HEK293 (cell line): ENCODE data around the gene CREB3L1.
"Not testable (repeated sequence)": the region's sequence is repeated elsewhere in the genome, so short reads cannot be mapped to it uniquely, and the experiment has no call there.

Experiments
- CTCF ChIA-PET: fragments of 350-600 bp; formaldehyde crosslinking; extraction: SDS; loops from one replicate; lab custom pipeline; 2021; ENCODE audit warnings: antibody characterized with exemption; lab: Yijun Ruan, JAX
- POLR2A ChIA-PET: fragments of 300-600 bp; formaldehyde crosslinking; extraction: SDS; loops from one replicate; lab custom pipeline; 2020; ENCODE audit warnings: antibody characterized with exemption, inconsistent platforms; lab: Yijun Ruan, JAX
- H3K27ac ChIP-seq: fragments of 200-500 bp; sonication (Bioruptor generic); 2 replicates; pipeline ENCODE4 v1.5.1; 2014; ENCODE audit warnings: low read depth, low read length, control low read depth, inconsistent platforms; ENCODE audit errors: extremely low read depth
- H3K36me3 ChIP-seq, 2 experiments: fragments of 200-500 bp in 1 of 2; sonication (Bioruptor generic) in 1 of 2; 1 replicate in 1 of 2; 2 replicates in 1 of 2; pipeline ENCODE4 v1.5.1; 2014 to 2017; ENCODE audit warnings: inconsistent platforms in 2 of 2, low read length in 2 of 2; ENCODE audit not compliant: control insufficient read depth in 2 of 2, insufficient read depth in 1 of 2
- H3K4me1 ChIP-seq: fragments of 200-500 bp; sonication (Bioruptor generic); 2 replicates; pipeline ENCODE4 v1.5.1; 2014; ENCODE audit warnings: mild to moderate bottlenecking, low read length, inconsistent platforms; ENCODE audit not compliant: control insufficient read depth, insufficient read depth
- H3K4me3 ChIP-seq: 2 replicates; pipeline ENCODE4 v1.5.1; 2011; ENCODE audit warnings: low read depth, mild to moderate bottlenecking, control low read depth, low read length, moderate library complexity
- H3K9me3 ChIP-seq: fragments of 200-500 bp; sonication (Bioruptor generic); 2 replicates; pipeline ENCODE4 v1.5.1; 2014; ENCODE audit warnings: low read depth, low read length, inconsistent platforms; ENCODE audit not compliant: control insufficient read depth, insufficient read depth
- BCL11B ChIP-seq: fragments of 450-650 bp; formaldehyde crosslinking; IDR thresholded peaks from 2 replicates; pipeline ENCODE4 v1.5.1; 2016; ENCODE audit warnings: low read depth, missing biosample characterization, missing genetic modification characterization
- KLF7 ChIP-seq: fragments of 450-650 bp; formaldehyde crosslinking; IDR thresholded peaks from 2 replicates; pipeline ENCODE4 v1.5.1; 2016; ENCODE audit warnings: missing biosample characterization, missing genetic modification characterization, borderline replicate concordance
- SETDB1 ChIP-seq: IDR thresholded peaks from one replicate; pipeline ENCODE4 v1.6.1; 2017; ENCODE audit warnings: mild to moderate bottlenecking, low read length, moderate library complexity, mixed read lengths; ENCODE audit not compliant: insufficient read length
- TRIM28 ChIP-seq: IDR thresholded peaks from 2 replicates; pipeline ENCODE4 v1.6.1; 2011; ENCODE audit warnings: low read length, control low read depth, borderline replicate concordance
- WT1 ChIP-seq: fragments of 450-650 bp; formaldehyde crosslinking; IDR thresholded peaks from 2 replicates; pipeline ENCODE4 v1.5.1; 2016; ENCODE audit warnings: missing biosample characterization, missing genetic modification characterization
- ZBTB7A ChIP-seq: fragments of 450-650 bp; formaldehyde crosslinking; IDR thresholded peaks from 2 replicates; pipeline ENCODE4 v1.5.1; 2016; ENCODE audit warnings: low read depth, missing biosample characterization, missing genetic modification characterization
- ZNF132 ChIP-seq: fragments of 450-650 bp; formaldehyde crosslinking; IDR thresholded peaks from 2 replicates; pipeline ENCODE4 v1.5.1; 2017; ENCODE audit warnings: missing biosample characterization, missing genetic modification characterization, borderline replicate concordance
- ZNF133 ChIP-seq: fragments of 450-650 bp; formaldehyde crosslinking; IDR thresholded peaks from 2 replicates; pipeline ENCODE4 v1.5.1; 2016; ENCODE audit warnings: missing biosample characterization, missing genetic modification characterization
- ZNF23 ChIP-seq: fragments of 450-650 bp; formaldehyde crosslinking; IDR thresholded peaks from 2 replicates; pipeline ENCODE4 v1.5.1; 2016; ENCODE audit warnings: missing biosample characterization, missing genetic modification characterization, borderline replicate concordance
- ZNF350 ChIP-seq: fragments of 450-650 bp; formaldehyde crosslinking; IDR thresholded peaks from 2 replicates; pipeline ENCODE4 v1.5.0; 2017; ENCODE audit warnings: missing biosample characterization, mild to moderate bottlenecking, missing genetic modification characterization
- ZNF354C ChIP-seq: fragments of 450-650 bp; formaldehyde crosslinking; IDR thresholded peaks from 2 replicates; pipeline ENCODE4 v1.5.1; 2016; ENCODE audit warnings: missing biosample characterization, missing genetic modification characterization, low read depth, borderline replicate concordance
- ZNF37A ChIP-seq: fragments of 450-650 bp; IDR thresholded peaks from 2 replicates; pipeline ENCODE4 v1.5.1; 2018; ENCODE audit warnings: missing biosample characterization, missing genetic modification characterization
- ZNF426 ChIP-seq: fragments of 450-650 bp; formaldehyde crosslinking; IDR thresholded peaks from 2 replicates; pipeline ENCODE4 v1.5.1; 2017; ENCODE audit warnings: missing biosample characterization, missing genetic modification characterization, mild to moderate bottlenecking, inconsistent platforms, moderate library complexity
- ZNF530 ChIP-seq: fragments of 450-650 bp; formaldehyde crosslinking; IDR thresholded peaks from 2 replicates; pipeline ENCODE4 v1.5.1; 2016; ENCODE audit warnings: low read depth, missing biosample characterization, missing genetic modification characterization
- ZNF596 ChIP-seq: fragments of 450-650 bp; IDR thresholded peaks from 2 replicates; pipeline ENCODE4 v1.5.0; 2018; ENCODE audit warnings: missing biosample characterization, mild to moderate bottlenecking, missing genetic modification characterization, moderate library complexity
- ZNF623 ChIP-seq: fragments of 450-650 bp; formaldehyde crosslinking; IDR thresholded peaks from 2 replicates; pipeline ENCODE4 v1.5.1; 2016; ENCODE audit warnings: missing biosample characterization, missing genetic modification characterization
- ZNF791 ChIP-seq: fragments of 450-650 bp; formaldehyde crosslinking; IDR thresholded peaks from 2 replicates; pipeline ENCODE4 v1.5.1; 2016; ENCODE audit warnings: missing biosample characterization, missing genetic modification characterization
- ZSCAN30 ChIP-seq: fragments of 450-650 bp; IDR thresholded peaks from 2 replicates; pipeline ENCODE4 v1.5.1; 2018; ENCODE audit warnings: missing biosample characterization, mild to moderate bottlenecking, missing genetic modification characterization, moderate library complexity
- TF ChIP-seq, protein P1 (sequence below): fragments of 450-650 bp; formaldehyde crosslinking; IDR thresholded peaks from 2 replicates; pipeline ENCODE4; 2016; ENCODE audit warnings: missing biosample characterization, missing genetic modification characterization
- TF ChIP-seq, protein P2 (sequence below): fragments of 450-650 bp; formaldehyde crosslinking; IDR thresholded peaks from 2 replicates; pipeline ENCODE4 v1.5.1; 2016; ENCODE audit warnings: missing biosample characterization, missing genetic modification characterization
- TF ChIP-seq, protein P3 (sequence below): fragments of 450-650 bp; formaldehyde crosslinking; optimal IDR thresholded peaks from 2 replicates; pipeline ENCODE3; 2016; ENCODE audit warnings: missing biosample characterization, mild to moderate bottlenecking, missing genetic modification characterization
- TF ChIP-seq, protein P4 (sequence below): fragments of 450-650 bp; formaldehyde crosslinking; IDR thresholded peaks from 2 replicates; pipeline ENCODE4 v1.5.1; 2016; ENCODE audit warnings: missing biosample characterization, missing genetic modification characterization

CREB3L1 gene

DNA sequence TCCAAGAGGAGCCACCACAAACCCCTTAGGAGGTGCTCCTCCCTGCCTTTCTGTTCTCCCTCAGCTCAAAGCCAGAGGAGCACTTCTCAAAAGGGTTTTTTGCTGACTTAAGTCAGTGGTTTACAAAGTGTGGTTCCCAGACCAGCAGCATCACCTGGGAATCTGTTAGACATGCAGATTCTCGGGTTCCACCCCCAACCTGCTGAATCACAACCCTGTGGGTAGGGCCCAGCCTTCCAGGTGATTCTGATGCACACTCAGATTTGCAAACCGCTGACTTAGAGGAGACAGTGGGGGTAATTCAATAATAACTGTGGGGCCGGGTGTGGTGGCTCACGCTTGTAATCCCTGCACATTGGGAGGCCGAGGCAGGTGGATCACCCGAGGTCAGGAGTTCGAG lies 22.8 kb downstream of the CREB3L1 start (continued):
- TF ChIP-seq ZNF530 (tag by site-specific recombination) = no peak
- TF ChIP-seq ZNF791 = no peak
- TF ChIP-seq ZNF426 (tag by site-specific recombination) = no peak
- no peak for TF ChIP-seq SETDB1
- no peak for TF ChIP-seq ZNF133 (tag by site-specific recombination)
- TF ChIP-seq, protein P1, sequence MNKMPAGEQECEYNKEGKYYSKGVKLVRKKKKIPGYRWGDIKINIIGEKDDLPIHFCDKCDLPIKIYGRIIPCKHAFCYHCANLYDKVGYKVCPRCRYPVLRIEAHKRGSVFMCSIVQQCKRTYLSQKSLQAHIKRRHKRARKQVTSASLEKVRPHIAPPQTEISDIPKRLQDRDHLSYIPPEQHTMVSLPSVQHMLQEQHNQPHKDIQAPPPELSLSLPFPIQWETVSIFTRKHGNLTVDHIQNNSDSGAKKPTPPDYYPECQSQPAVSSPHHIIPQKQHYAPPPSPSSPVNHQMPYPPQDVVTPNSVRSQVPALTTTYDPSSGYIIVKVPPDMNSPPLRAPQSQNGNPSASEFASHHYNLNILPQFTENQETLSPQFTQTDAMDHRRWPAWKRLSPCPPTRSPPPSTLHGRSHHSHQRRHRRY (tag by site-specific recombination) = no peak

DNA sequence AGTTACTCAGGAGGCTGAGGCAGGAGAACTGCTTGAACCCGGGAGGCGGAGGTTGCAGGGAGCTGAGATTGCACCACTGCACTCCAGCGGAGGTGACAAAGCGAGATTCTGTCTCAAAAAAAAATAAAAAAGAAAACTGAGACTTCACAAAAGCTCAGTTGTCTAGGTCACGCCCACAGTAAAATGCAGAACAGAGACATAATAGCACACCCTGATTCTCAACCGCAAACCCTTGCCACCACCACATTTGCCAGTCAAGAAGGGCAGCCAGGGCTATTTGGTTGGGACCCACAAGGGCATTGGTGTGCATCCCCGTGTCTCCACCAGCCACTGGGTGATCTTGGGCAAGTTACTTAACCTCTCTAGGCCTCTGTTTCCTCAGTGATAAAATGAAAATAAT lies 25.4 kb downstream of the CREB3L1 start:
- TF ChIP-seq ZNF354C (tag by site-specific recombination) = no peak
- TF ChIP-seq WT1 (tag by site-specific recombination) = no peak
- no peak for TF ChIP-seq ZNF530 (tag by site-specific recombination)
- no peak for TF ChIP-seq BCL11B (tag by site-specific recombination)
- TF ChIP-seq, protein P2, sequence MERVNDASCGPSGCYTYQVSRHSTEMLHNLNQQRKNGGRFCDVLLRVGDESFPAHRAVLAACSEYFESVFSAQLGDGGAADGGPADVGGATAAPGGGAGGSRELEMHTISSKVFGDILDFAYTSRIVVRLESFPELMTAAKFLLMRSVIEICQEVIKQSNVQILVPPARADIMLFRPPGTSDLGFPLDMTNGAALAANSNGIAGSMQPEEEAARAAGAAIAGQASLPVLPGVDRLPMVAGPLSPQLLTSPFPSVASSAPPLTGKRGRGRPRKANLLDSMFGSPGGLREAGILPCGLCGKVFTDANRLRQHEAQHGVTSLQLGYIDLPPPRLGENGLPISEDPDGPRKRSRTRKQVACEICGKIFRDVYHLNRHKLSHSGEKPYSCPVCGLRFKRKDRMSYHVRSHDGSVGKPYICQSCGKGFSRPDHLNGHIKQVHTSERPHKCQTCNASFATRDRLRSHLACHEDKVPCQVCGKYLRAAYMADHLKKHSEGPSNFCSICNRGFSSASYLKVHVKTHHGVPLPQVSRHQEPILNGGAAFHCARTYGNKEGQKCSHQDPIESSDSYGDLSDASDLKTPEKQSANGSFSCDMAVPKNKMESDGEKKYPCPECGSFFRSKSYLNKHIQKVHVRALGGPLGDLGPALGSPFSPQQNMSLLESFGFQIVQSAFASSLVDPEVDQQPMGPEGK (tag by site-specific recombination) = no peak
- TF ChIP-seq ZNF23 (tag by site-specific recombination) = no peak
- no peak for TF ChIP-seq ZNF596 (tag by site-specific recombination)
- TF ChIP-seq ZSCAN30 (tag by site-specific recombination) = no peak
- no peak for TF ChIP-seq TRIM28
- no peak for TF ChIP-seq KLF7 (tag by site-specific recombination)
- no peak for TF ChIP-seq ZNF132 (tag by site-specific recombination)
- no peak for TF ChIP-seq ZNF350 (tag by site-specific recombination)
- ChIA-PET POLR2A (no interaction called here), CTCF (interaction anchor here (1.5 kb wide), 1 partner anchor 63 kb away, joined by 4 read pairs; no protein-coding TSS in a partner anchor)
- no peak overlapping the region for H3K27ac ChIP-seq
- no peaks in the 10 kb centered on the region for H3K9me3 ChIP-seq
- no peaks in the 10 kb centered on the region for H3K4me1 ChIP-seq
- H3K36me3 ChIP-seq = no peaks in the 10 kb centered on the region
- H3K4me3 ChIP-seq = no peak overlapping the region

DNA sequence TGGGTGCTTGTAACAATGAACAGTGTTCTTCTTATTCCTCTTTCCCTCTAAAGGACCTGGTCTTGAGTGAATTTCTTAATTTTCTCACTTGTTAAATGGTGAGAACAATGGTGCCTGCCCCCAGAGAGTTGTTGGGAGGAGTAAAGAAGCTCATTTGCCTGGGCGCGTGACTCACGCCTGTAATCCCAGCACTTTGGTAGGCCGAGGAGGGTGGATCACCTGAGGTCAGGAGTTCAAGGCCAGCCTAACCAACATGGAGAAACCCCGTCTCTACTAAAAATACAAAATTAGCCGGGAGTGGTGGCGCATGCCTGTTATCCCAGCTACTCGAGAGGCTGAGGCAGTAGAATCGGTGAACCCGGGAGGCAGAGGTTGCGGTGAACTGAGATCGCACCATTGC lies 26.6 kb downstream of the CREB3L1 start:
- H3K36me3 ChIP-seq, H3K4me3 ChIP-seq, POLR2A ChIA-PET, H3K27ac ChIP-seq, H3K4me1 ChIP-seq, H3K9me3 ChIP-seq: not testable (repeated sequence)
- CTCF ChIA-PET = interaction anchor here (0.5 to 1.8 kb wide), 6 partner anchors 9 to 65 kb away, joined by 3 to 10 read pairs (median 3); no protein-coding TSS in a partner anchor

DNA sequence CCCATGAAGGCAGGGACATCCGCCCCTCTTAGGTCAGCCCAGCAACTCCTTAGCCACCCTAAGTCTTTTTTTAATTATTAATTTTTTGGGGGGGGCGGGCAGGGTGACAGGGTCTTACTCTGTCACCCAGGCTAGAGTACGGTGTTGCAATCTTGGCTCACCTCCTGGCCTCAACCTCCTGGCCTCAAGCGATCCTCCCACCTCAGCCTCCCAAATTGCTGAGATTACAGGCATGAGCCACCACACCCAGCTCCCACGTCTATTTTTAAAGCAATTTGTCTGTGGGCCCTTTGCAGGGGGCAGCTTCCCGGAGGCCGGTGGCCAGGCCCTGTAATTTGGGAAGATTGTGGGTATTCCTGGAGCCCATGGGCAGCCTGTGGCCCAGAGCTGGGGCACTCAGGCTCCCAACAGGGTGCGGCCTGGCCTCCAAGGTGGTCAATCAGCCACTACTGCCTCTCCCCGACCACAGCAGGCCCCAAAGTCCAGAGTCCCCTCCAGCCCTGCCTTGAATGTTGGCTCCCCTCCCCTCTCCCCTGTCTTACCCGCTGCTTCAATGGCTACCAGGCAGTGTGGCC lies 27.2 kb downstream of the CREB3L1 start:
- ChIA-PET POLR2A (no interaction called here), CTCF (interaction anchor here (0.6 to 1.8 kb wide), 6 partner anchors 9 to 65 kb away, joined by 3 to 10 read pairs (median 3); no protein-coding TSS in a partner anchor)
- Histone ChIP-seq H3K4me3 (no peak overlapping the region), H3K9me3 (no peaks in the 10 kb centered on the region), H3K4me1 (no peaks in the 10 kb centered on the region), H3K27ac (no peak overlapping the region), H3K36me3 (no peaks in the 10 kb centered on the region)
- TF ChIP-seq ZNF37A (tag by site-specific recombination) = no peak
- TF ChIP-seq ZBTB7A (tag by site-specific recombination) = no peak
- no peak for TF ChIP-seq ZNF623 (tag by site-specific recombination)
- TF ChIP-seq, protein P3, sequence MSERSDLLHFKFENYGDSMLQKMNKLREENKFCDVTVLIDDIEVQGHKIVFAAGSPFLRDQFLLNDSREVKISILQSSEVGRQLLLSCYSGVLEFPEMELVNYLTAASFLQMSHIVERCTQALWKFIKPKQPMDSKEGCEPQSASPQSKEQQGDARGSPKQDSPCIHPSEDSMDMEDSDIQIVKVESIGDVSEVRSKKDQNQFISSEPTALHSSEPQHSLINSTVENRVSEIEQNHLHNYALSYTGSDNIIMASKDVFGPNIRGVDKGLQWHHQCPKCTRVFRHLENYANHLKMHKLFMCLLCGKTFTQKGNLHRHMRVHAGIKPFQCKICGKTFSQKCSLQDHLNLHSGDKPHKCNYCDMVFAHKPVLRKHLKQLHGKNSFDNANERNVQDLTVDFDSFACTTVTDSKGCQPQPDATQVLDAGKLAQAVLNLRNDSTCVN = no peak
- TF ChIP-seq, protein P4, sequence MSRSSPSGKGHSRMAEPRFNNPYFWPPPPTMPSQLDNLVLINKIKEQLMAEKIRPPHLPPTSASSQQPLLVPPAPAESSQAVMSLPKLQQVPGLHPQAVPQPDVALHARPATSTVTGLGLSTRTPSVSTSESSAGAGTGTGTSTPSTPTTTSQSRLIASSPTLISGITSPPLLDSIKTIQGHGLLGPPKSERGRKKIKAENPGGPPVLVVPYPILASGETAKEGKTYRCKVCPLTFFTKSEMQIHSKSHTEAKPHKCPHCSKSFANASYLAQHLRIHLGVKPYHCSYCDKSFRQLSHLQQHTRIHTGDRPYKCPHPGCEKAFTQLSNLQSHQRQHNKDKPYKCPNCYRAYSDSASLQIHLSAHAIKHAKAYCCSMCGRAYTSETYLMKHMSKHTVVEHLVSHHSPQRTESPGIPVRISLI (tag by site-specific recombination) = no peak
